ENCODE results near the gene ZNRF2.

Gene ZNRF2

GRCh38 chr7:30309302-30309701, 24.9 kb downstream of the ZNRF2 start:
- no peak for TF ChIP-seq CTCF (IDR thresholded peaks at IDR 0.05; ENCODE audit: control insufficient read depth, insufficient read depth, low read depth, low read length, missing control alignments)
- DNase-seq (ENCODE audit: low read depth), result no peak

GRCh38 chr7:30309842-30310435, 25.5 kb downstream of the ZNRF2 start:
- H3K4me3 ChIP-seq (ENCODE audit: control insufficient read depth, low read depth, low read length), result no peak overlapping the region
- no peak for DNase-seq (ENCODE audit: low read depth)
- no peak for TF ChIP-seq CTCF (IDR thresholded peaks at IDR 0.05; ENCODE audit: control insufficient read depth, insufficient read depth, low read depth, low read length, missing control alignments)

More at GRCh38 chr7:30309302-30309701, 24.9 kb downstream of the ZNRF2 start:
- H3K4me3 ChIP-seq (ENCODE audit: control insufficient read depth, low read depth, low read length), result no peak overlapping the region

- no peak for TF ChIP-seq CTCF (IDR thresholded peaks at IDR 0.05; ENCODE audit: control insufficient read depth, insufficient read depth, low read depth, low read length, missing control alignments)
- no peak overlapping the region for H3K4me3 ChIP-seq (ENCODE audit: control insufficient read depth, low read depth, low read length)
- DNase-seq (ENCODE audit: low read depth), result no peak
Measured at GRCh38 chr7:30310674-30311362, 26.4 kb downstream of the ZNRF2 start.

DNA sequence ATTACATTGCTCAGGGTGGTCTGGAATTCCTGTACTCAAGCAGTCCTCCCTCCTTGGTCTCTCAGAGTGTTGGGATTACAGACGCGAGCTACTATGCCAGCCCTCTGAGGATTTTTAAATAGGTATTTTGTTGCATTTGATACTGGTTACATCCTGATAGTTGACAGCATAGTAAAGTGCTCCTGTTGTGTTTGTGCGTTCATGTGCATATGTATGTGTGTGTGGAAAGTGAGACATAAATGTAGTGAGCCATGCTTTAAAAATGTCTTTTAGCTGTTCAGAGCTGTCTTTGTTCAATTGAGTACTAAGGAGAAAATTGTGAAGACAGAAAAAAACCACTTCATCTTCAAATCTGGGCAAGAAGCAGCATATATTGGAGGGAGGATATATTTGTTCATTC, 27.8 kb downstream of the ZNRF2 start:
- DNase-seq (ENCODE audit: low read depth), result no peak
- H3K4me3 ChIP-seq (ENCODE audit: control insufficient read depth, low read depth, low read length), result no peak overlapping the region
- TF ChIP-seq CTCF (IDR thresholded peaks at IDR 0.05; ENCODE audit: control insufficient read depth, insufficient read depth, low read depth, low read length, missing control alignments), result no peak

DNA sequence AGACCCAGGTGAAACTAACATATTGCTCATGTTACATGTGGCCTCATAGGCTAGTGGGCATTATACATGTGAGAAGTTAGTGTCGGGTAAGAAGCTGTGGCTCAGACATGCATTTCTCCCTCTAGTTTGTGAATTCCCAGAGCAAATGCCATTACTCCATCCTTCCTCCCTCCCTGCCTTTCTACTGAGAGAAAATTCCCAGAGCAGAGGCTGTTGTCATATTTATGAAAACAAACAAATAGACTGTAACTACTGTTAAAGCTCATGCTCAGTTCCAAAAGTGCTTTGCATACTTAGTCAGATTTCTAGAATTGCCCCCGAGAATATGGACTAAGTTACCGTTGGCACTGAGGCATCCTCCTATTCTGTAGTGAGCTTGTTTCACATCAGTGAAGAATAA, 29.0 kb downstream of the ZNRF2 start:
- TF ChIP-seq CTCF (IDR thresholded peaks at IDR 0.05; ENCODE audit: control insufficient read depth, insufficient read depth, low read depth, low read length, missing control alignments), result no peak
- H3K4me3 ChIP-seq (ENCODE audit: control insufficient read depth, low read depth, low read length), result no peak overlapping the region
- no peak for DNase-seq (ENCODE audit: low read depth)

DNA sequence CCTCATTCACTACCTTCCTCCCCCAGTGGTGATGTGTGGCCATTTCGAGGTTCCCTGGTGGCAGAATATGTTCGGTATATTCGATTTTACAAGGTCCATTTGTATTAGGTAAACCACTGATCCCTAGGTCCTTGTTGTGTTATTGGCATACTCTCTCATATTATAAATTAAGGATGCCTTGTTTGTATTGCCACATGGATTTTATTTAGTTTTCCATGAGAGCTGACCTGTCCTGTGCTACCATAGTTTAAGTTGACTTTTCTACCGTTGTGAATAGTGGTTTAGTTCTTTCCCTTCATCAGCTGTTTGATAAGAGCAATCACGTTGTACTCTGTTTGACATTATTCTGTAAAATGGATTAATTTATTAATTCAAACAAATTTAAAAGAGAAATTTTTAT, 29.4 kb downstream of the ZNRF2 start:
- H3K4me3 ChIP-seq (ENCODE audit: control insufficient read depth, low read depth, low read length), result no peak overlapping the region
- no peak for DNase-seq (ENCODE audit: low read depth)
- no peak for TF ChIP-seq CTCF (IDR thresholded peaks at IDR 0.05; ENCODE audit: control insufficient read depth, insufficient read depth, low read depth, low read length, missing control alignments)

Data from AG09309 (cell line).